Measurements from ENCODE around the gene TEX52.

The TEX52 gene

DNA sequence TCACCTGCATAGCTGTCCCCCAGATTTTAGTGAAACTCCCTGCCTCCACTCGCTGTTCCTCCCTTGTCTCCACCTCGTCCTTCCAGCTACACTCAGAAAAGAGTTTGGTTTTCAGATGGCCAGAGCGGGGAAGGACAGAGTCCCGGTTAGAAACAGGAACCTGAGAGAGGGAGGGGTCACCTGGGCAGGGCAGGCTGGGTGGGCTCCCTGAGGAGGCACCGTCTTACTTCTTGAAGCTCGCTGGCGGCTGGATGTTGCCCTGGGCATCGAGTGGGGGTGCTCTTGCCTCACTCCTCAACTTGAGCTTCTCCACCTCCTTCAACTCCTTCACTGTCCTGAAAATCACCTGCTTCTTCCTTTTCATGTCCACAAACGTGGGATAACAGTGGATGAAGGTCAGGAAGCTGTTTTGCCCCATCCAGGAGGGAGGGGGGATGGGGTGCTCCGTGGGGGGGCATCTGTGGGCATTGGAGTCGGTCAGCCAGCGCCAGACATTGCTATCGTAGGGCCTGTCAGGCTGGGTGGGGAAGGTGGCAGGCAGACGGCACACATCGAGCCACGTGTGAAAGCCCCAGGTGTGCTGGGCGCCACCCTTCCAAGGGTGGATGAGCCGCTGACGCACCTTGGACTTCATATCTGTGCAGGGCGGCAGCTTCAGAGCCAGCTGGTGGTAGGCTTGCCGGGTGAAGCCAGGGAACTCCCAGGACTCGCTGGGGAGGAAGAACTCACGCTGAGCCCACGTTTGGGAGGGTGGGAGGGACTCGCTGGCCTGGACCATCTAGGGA is 2.0 kb downstream of the TEX52 start:
- TF ChIP-seq CTCF (IDR thresholded peaks at IDR 0.05; ENCODE audit: low read depth, low read length) = no peak
- DNase-seq (ENCODE audit: extremely low read depth, low read depth) = no peak

DNA sequence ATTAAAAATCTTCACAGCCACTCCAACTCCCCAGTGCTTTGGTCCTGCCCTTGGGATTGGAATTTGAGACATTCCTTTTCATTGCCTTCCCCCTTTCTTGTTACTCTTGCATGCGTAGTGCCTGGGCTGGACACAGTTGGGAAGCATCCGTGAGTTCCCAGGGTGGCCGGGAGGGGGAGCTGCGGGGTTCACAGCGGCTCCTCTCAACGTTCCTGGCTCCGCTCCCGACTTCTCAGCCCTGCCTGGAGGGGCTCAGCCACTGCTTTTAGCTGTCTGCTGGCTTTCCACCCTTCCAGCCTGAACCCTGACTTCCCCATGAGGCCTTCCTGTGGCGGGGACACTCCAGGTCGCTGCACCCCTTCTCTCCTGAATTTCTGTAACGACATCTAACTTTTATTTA is 3.2 kb downstream of the TEX52 start:
- peak; percentile 94 for TF ChIP-seq CTCF (IDR thresholded peaks at IDR 0.05; ENCODE audit: low read depth, low read length)
- DNase-seq (ENCODE audit: extremely low read depth, low read depth) = no peak

- TF ChIP-seq CTCF (IDR thresholded peaks at IDR 0.05; ENCODE audit: low read depth, low read length) = no peak
- no peak for DNase-seq (ENCODE audit: extremely low read depth, low read depth)
These were observed 4.9 kb downstream of the TEX52 start for GRCh38 chr12:2851931-2852330.

DNA sequence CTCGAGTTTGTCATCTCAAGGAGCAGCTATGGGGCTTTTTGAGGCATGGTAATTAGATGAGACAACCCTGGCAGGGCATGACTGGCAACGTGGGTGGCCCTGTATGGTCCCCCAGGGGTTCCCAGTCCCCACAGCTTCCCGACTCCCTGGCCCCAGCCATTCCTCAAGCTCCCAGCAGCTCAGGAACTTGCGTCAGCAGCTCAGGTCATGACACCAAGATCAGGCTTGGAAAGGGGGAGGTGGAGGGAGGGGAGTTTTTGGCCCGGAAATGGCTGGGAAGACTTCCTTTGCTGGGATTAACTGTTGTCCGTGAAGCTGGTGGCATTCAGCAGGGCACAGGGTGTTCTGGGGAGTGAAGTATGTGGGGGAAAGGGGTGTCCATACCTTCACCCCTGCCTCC is 11.6 kb downstream of the TEX52 start:
- no peak for DNase-seq (ENCODE audit: extremely low read depth, low read depth)

GRCh38 chr12:2844786-2845185 is 12.1 kb downstream of the TEX52 start:
- TF ChIP-seq CTCF (IDR thresholded peaks at IDR 0.05; ENCODE audit: low read depth, low read length) = no peak
- no peak for DNase-seq (ENCODE audit: extremely low read depth, low read depth)

More for the DNA sequence above, 11.6 kb downstream of the TEX52 start:
- TF ChIP-seq CTCF (IDR thresholded peaks at IDR 0.05; ENCODE audit: low read depth, low read length) = no peak

DNA sequence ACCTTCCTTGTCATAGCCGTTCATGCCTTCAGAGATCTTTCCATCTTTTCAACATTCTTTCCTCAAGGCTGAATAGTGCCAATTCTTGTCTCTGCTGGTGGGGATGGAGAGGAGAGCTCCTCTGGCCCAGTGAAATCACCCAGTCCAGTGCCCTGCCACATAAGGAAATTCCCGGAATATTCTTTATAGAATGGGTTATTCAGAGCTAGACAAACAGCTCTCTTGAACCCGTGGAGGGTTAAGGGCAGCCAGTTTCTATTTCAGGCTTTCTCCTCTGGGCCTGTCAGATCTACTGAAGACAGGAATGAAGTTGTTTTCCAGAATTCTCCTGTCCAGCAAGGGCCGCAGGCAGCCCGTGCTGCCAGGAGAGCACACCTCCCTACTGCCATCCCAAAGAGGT is 13.9 kb downstream of the TEX52 start:
- DNase-seq (ENCODE audit: extremely low read depth, low read depth) = no peak
- no peak for TF ChIP-seq CTCF (IDR thresholded peaks at IDR 0.05; ENCODE audit: low read depth, low read length)

GRCh38 chr12:2841056-2841650 is 15.7 kb downstream of the TEX52 start:
- no peak for DNase-seq (ENCODE audit: extremely low read depth, low read depth)
- TF ChIP-seq CTCF (IDR thresholded peaks at IDR 0.05; ENCODE audit: low read depth, low read length) = no peak
